ENCODE results near the gene ABCC8.

Gene ABCC8

DNA sequence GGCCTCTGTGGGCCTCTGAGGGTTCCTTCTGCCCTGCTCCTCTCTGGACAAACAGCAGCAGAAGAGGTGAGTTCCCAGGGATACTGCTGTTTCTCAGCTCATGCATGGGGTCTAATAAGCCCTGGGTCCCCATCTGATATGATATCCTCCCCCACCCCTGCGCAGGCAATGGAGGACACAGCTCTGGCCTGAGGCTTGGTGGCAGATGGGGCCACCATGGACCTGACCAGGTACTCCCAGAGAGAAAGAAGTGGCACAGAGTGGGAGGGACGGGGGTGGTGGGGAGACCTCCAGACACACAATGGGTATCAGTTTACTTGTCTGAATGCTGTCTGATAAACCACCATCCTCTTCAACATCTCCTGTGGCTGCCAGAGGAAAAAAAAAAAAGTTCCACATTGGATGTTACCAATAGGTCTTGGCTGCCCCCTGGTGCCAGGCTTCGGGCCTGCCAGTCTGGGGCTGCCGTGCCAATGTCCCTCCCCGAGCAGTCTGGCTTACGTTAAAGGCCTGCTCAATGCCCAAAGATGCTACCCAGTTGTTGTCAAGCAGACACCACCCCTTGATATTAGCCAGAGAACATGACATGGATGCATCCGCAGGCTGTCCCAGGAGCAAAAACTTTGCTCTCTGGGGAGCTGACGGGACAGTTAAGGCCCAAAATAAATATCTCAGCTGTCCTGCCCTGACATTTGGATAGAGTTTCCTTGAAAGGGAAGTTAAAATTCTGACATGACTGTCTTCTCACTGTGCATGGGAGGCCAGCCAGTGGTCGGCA, 27.9 kb upstream of the ABCC8 start:
- TF ChIP-seq, protein P1, sequence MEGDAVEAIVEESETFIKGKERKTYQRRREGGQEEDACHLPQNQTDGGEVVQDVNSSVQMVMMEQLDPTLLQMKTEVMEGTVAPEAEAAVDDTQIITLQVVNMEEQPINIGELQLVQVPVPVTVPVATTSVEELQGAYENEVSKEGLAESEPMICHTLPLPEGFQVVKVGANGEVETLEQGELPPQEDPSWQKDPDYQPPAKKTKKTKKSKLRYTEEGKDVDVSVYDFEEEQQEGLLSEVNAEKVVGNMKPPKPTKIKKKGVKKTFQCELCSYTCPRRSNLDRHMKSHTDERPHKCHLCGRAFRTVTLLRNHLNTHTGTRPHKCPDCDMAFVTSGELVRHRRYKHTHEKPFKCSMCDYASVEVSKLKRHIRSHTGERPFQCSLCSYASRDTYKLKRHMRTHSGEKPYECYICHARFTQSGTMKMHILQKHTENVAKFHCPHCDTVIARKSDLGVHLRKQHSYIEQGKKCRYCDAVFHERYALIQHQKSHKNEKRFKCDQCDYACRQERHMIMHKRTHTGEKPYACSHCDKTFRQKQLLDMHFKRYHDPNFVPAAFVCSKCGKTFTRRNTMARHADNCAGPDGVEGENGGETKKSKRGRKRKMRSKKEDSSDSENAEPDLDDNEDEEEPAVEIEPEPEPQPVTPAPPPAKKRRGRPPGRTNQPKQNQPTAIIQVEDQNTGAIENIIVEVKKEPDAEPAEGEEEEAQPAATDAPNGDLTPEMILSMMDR (IDR thresholded peaks at IDR 0.05): peak; percentile 96

DNA sequence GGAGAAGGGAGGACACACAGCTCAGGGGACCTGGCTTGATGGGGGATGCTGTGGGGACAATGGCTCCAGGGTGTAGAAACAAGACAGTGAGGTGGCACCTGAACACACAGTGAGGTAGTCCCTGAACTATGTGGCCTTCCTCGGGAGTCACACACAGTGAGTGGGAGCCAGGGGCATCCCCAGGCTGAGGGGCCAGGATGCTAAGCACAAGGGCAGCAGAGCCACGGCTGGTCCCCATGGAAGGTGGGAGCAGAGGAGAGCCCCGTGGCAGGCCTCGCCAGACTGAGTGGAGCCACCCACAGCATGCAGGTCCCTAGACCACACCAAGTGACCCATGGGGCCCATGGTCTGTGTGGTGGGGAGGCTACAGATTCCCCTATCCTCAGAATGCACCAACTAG, 26.0 kb upstream of the ABCC8 start:
- TF ChIP-seq, protein P1 (IDR thresholded peaks at IDR 0.05): no peak

DNA sequence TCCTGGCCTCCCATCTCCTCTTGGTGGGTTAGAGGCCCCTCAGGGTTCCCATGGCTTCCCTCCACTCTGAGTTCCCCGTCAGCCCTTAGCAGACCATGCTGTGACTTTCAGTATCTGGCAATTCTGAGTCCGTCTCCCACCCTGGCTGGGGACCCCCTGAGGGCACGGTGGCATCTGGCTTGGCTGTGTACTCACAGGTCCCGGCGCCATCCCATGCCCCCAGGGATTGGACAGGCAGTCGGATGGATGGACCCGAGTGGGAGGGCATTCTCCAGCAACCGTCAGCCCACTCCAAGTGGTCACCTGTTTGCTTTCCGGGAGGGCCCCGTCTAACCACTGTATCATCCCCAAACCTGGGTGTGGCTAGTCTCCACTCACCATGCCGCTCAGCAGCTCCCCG, 24.0 kb upstream of the ABCC8 start:
- TF ChIP-seq, protein P1 (IDR thresholded peaks at IDR 0.05): no peak

DNA sequence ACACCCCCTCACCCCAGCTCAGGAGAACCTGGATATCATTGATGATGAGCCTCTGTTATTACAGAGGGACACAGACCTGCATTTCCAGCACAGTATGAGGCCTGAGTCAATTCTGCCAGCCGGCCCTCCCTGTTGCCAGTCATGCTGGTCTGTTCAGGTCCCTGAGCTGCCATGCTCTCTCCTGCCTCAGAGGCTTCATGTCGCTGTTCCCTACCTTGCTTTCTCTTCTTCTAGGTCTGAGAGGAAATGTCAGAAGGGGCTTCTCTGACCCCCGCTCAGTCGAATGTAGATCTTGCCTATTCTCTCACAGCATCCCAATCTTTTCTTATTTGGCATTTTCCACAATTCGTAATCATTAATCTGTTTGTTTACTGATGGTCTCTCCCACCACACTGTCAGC, 21.8 kb upstream of the ABCC8 start:
- TF ChIP-seq, protein P1 (IDR thresholded peaks at IDR 0.05): no peak

DNA sequence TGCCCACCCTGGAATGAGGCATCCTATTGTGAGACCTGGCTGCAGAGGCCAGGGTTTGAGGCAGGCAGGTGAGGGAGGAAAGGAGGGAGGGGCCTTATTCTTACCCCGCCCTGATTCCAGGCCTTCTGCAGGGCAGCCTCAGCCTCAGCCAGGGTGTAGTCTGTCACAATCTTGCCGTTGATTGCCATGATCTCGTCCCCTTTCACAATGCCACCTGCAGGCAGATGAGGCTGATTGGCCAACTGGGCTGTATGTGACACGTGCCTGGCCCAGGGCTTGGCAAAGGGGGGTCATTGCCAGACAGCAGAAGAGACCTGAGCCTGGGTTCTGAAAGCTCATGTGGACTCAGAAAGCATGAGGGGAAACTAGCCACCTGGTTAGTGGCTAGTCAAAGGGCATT, 21.4 kb upstream of the ABCC8 start:
- TF ChIP-seq, protein P1 (IDR thresholded peaks at IDR 0.05): no peak

DNA sequence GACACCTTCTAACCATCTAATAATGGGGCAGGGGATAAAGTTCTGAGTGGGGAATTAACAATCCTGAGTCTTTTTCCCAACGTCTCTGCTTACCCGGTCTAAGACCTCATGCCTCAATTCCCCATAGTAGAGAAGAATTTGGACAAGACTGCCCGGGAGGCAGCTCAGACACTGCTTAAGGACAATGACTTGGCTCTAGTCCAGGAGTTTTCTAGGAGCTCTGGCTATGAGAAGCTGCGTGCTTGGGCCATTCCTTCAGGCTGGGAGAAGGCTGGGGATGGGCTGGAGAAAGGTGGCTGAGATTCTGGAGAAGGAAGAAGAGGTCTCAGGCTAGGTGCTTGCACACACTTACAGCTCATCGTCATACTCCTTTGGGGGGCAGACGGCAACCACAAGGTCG, 19.8 kb upstream of the ABCC8 start:
- TF ChIP-seq, protein P1 (IDR thresholded peaks at IDR 0.05): no peak

DNA sequence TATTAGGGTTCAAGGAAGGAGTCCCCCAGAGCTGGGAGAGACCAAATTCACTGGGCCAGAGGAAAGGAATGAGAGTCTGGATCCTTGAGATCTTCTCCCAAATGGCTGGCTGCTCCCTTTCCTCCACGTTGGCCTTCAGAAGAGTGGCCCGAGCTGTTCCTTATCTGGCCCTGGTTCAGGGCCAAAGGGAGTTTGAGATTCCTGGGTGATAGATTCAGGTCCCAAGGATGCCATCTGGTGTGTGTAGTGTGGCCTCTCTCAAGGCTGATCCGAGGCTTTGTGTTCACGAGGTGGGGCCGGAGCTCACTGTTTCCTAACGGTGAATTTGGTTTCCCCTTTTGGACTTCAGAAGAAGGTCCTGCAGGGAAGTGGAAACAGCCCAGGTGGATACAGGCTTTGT, 17.4 kb upstream of the ABCC8 start:
- TF ChIP-seq, protein P1 (IDR thresholded peaks at IDR 0.05): no peak

DNA sequence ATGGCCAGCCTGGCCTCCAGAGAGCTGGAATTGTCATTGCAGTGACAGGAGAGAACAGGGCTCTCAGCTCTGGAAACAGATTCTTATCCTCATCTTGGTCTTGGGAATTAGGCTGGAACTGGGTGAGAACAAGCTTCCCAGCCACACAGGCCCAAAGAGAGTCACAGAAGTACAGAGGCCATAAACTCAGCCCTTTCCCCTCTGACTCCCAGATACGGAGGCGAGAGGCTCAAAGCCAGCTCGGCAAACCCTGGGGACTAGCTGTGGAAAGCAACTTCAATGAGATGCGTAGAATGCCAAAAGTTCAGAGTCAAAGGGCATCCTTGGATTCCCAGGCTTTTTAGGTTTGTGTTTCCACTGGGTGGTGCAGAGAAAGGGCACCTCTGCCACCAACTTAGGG, 14.3 kb upstream of the ABCC8 start:
- TF ChIP-seq, protein P1 (IDR thresholded peaks at IDR 0.05): no peak

Measured in LNCAP (cell line).